ENCODE results near the gene BEAN1.

The BEAN1 gene

GRCh38 chr16:66473051-66473571 lies 46.0 kb downstream of the BEAN1 start:
- no peak for DNase-seq (ENCODE audit: low read depth in 1 of 2, low spot score in 1 of 2)
- Histone ChIP-seq H3K27ac (replicated peaks) (no peak overlapping the region), H3K4me3 (replicated peaks; ENCODE audit: insufficient read depth, low read length) (no peak overlapping the region), H3K27me3 (ENCODE audit: insufficient read depth, poor library complexity, severe bottlenecking) (no peaks in the 10 kb centered on the region)
- TF ChIP-seq GABPA (IDR thresholded peaks at IDR 0.05; ENCODE audit: low read depth) (no peak), CTCF (IDR thresholded peaks at IDR 0.05; ENCODE audit: insufficient read depth, low read length) (no peak), POLR2AphosphoS5 (IDR thresholded peaks at IDR 0.05; ENCODE audit: low read depth) (no peak), SPI1 (IDR thresholded peaks at IDR 0.05; ENCODE audit: borderline replicate concordance, low read depth) (no peak), REST (IDR thresholded peaks at IDR 0.05; ENCODE audit: insufficient replicate concordance, low read depth) (no peak)

GRCh38 chr16:66473654-66474519 lies 46.8 kb downstream of the BEAN1 start:
- no peak for DNase-seq (ENCODE audit: low read depth in 1 of 2, low spot score in 1 of 2)

More at GRCh38 chr16:66473654-66474519, 46.8 kb downstream of the BEAN1 start:
- H3K27me3 ChIP-seq (ENCODE audit: insufficient read depth, poor library complexity, severe bottlenecking) = no peaks in the 10 kb centered on the region
- no peak overlapping the region for H3K4me3 ChIP-seq (replicated peaks; ENCODE audit: insufficient read depth, low read length)
- no peak overlapping the region for H3K27ac ChIP-seq (replicated peaks)
- TF ChIP-seq SPI1 (IDR thresholded peaks at IDR 0.05; ENCODE audit: borderline replicate concordance, low read depth) (no peak), GABPA (IDR thresholded peaks at IDR 0.05; ENCODE audit: low read depth) (no peak), REST (IDR thresholded peaks at IDR 0.05; ENCODE audit: insufficient replicate concordance, low read depth) (no peak), CTCF (IDR thresholded peaks at IDR 0.05; ENCODE audit: insufficient read depth, low read length) (no peak), POLR2AphosphoS5 (IDR thresholded peaks at IDR 0.05; ENCODE audit: low read depth) (no peak)

Measured in HL-60 (cell line).